ENCODE data around the gene TMEM223.
A peak's percentile ranks its signal among the peaks of the same experiment; 100 is the strongest.

TMEM223 gene

DNA sequence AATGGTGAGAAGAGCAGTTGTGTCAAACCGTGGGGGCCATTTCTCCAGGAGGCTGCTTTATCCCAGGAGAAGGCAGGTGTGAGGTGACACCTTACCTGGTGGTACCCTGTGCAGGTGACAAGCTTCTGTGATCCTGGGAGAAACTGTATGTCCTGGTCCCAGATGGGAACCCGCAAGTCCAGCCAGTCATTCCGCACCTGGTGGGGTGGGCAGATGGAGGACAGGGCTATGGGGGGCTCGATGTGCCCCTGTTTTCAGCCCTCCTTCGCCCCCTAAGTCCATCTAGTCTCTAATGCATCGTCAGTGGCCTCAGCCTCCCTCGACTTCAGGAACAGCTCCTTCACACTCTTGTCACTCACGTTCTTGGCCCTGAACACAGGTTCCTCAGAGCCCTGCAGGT lies 43.5 kb upstream of the TMEM223 start:
- no peak overlapping the region for H2AFZ ChIP-seq (ENCODE audit: low read length)
- H4K20me1 ChIP-seq (ENCODE audit: insufficient read depth, low read length, poor library complexity, severe bottlenecking) = peaks cover 7% of the 10 kb centered on the region
- H3K36me3 ChIP-seq (ENCODE audit: insufficient read depth, low read length) = peaks cover 11% of the 10 kb centered on the region; the same call in 1 of the 2 replicates
- no peak overlapping the region for H3K4me2 ChIP-seq (ENCODE audit: low read depth, low read length, poor library complexity, severe bottlenecking)
- H3F3A ChIP-seq (ENCODE audit: low read depth) = peaks cover 5% of the 10 kb centered on the region
- peaks cover 46% of the 10 kb centered on the region for H3K79me2 ChIP-seq (ENCODE audit: insufficient read depth, low read length)
- H3K9ac ChIP-seq (ENCODE audit: low read depth, low read length, poor library complexity, severe bottlenecking) = no peak overlapping the region
- no peaks in the 10 kb centered on the region for H3K27me3 ChIP-seq (ENCODE audit: insufficient read depth, low read length, poor library complexity, severe bottlenecking)
- no peak overlapping the region for H3K4me3 ChIP-seq (ENCODE audit: low read length, poor library complexity, severe bottlenecking)
- H3K9me3 ChIP-seq (ENCODE audit: insufficient read depth, low read depth, low read length) = no peaks in the 10 kb centered on the region
- H3K9me2 ChIP-seq (replicated peaks; ENCODE audit: low read depth, low read length) = no peaks in the 10 kb centered on the region
- TF ChIP-seq EZH2phosphoT487 (IDR thresholded peaks at IDR 0.05; ENCODE audit: borderline replicate concordance) = no peak
- TF ChIP-seq CTCF (conservative IDR thresholded peaks at IDR 0.05; ENCODE audit: low read length) = no peak
- H3K4me1 ChIP-seq (ENCODE audit: insufficient read depth, low read length, poor library complexity, severe bottlenecking) = peaks cover 17% of the 10 kb centered on the region

- H3K36me3 ChIP-seq (ENCODE audit: insufficient read depth, low read length) = peaks cover 11% of the 10 kb centered on the region; the same call in 1 of the 2 replicates
- H3K9ac ChIP-seq (ENCODE audit: low read depth, low read length, poor library complexity, severe bottlenecking) = peak within 1 kb of the TSS; percentile 80
- TF ChIP-seq CTCF (conservative IDR thresholded peaks at IDR 0.05; ENCODE audit: low read length) (no peak), EZH2phosphoT487 (IDR thresholded peaks at IDR 0.05; ENCODE audit: borderline replicate concordance) (no peak)
- no peaks in the 10 kb centered on the region for H3K9me2 ChIP-seq (replicated peaks; ENCODE audit: low read depth, low read length)
- H3K4me2 ChIP-seq (ENCODE audit: low read depth, low read length, poor library complexity, severe bottlenecking) = peak within 1 kb of the TSS; percentile 72
- peak within 1 kb of the TSS; percentile 80 for H2AFZ ChIP-seq (ENCODE audit: low read length)
- peaks cover 51% of the 10 kb centered on the region for H3K79me2 ChIP-seq (ENCODE audit: insufficient read depth, low read length)
- H3K9me3 ChIP-seq (ENCODE audit: insufficient read depth, low read depth, low read length) = no peaks in the 10 kb centered on the region
- H3F3A ChIP-seq (ENCODE audit: low read depth) = no peaks in the 10 kb centered on the region
- H4K20me1 ChIP-seq (ENCODE audit: insufficient read depth, low read length, poor library complexity, severe bottlenecking) = peaks cover 8% of the 10 kb centered on the region
- no peaks in the 10 kb centered on the region for H3K27me3 ChIP-seq (ENCODE audit: insufficient read depth, low read length, poor library complexity, severe bottlenecking)
- peak within 1 kb of the TSS; percentile 93 for H3K4me3 ChIP-seq (ENCODE audit: low read length, poor library complexity, severe bottlenecking)
- H3K4me1 ChIP-seq (ENCODE audit: insufficient read depth, low read length, poor library complexity, severe bottlenecking) = peaks cover 14% of the 10 kb centered on the region
Measured at GRCh38 chr11:62832336-62833234, 40.8 kb upstream of the TMEM223 start, which contains the start of gene TEX54. Gene TEX54, minus strand, starts transcription at chr11:62832841.

- H3K36me3 ChIP-seq (ENCODE audit: insufficient read depth, low read length) = peaks cover 17% of the 10 kb centered on the region; the same call in 1 of the 2 replicates
Measured at GRCh38 chr11:62831520-62832335, 39.9 kb upstream of the TMEM223 start, which contains the start of gene STX5. Gene STX5, minus strand, starts transcription at chr11:62832051. Its CDS starts 808 bp downstream, at chr11:62831243.

More at GRCh38 chr11:62831520-62832335, 39.9 kb upstream of the TMEM223 start, which contains the start of gene STX5:
- TF ChIP-seq EZH2phosphoT487 (IDR thresholded peaks at IDR 0.05; ENCODE audit: borderline replicate concordance) (no peak), CTCF (conservative IDR thresholded peaks at IDR 0.05; ENCODE audit: low read length) (no peak)
- no peaks in the 10 kb centered on the region for H3K27me3 ChIP-seq (ENCODE audit: insufficient read depth, low read length, poor library complexity, severe bottlenecking)
- no peaks in the 10 kb centered on the region for H3F3A ChIP-seq (ENCODE audit: low read depth)
- H2AFZ ChIP-seq (ENCODE audit: low read length) = peak within 1 kb of the TSS; percentile 80
- H3K4me2 ChIP-seq (ENCODE audit: low read depth, low read length, poor library complexity, severe bottlenecking) = peak within 1 kb of the TSS; percentile 80
- peaks cover 50% of the 10 kb centered on the region for H3K79me2 ChIP-seq (ENCODE audit: insufficient read depth, low read length)
- H4K20me1 ChIP-seq (ENCODE audit: insufficient read depth, low read length, poor library complexity, severe bottlenecking) = peaks cover 8% of the 10 kb centered on the region
- no peaks in the 10 kb centered on the region for H3K9me3 ChIP-seq (ENCODE audit: insufficient read depth, low read depth, low read length)
- H3K4me1 ChIP-seq (ENCODE audit: insufficient read depth, low read length, poor library complexity, severe bottlenecking) = peaks cover 14% of the 10 kb centered on the region
- H3K9me2 ChIP-seq (replicated peaks; ENCODE audit: low read depth, low read length) = no peaks in the 10 kb centered on the region
- H3K4me3 ChIP-seq (ENCODE audit: low read length, poor library complexity, severe bottlenecking) = peak within 1 kb of the TSS; percentile 93
- peak within 1 kb of the TSS; percentile 80 for H3K9ac ChIP-seq (ENCODE audit: low read depth, low read length, poor library complexity, severe bottlenecking)
